HepG2 (cell line): ENCODE measurements around the gene SH3YL1. TPM values are rescaled to one million over a fixed set of nuclear protein-coding genes. Genes with fewer than 3 reads are reported as not detected.

Experiments used
- FOXM1 ChIP-seq: sonication (generic); formaldehyde crosslinking; IDR thresholded peaks from 2 replicates; pipeline ENCODE4 v1.5.0; 2020; ENCODE audit warnings: missing genetic modification reagents
- FOXP1 ChIP-seq, 2 experiments: fragments of 450-650 bp in 1 of 2; IDR thresholded peaks; 2 replicates each; pipeline ENCODE4 v1.6.1; 2017 to 2018; ENCODE audit warnings: antibody characterized with exemption in 1 of 2
- FOXP4 ChIP-seq: sonication (generic); formaldehyde crosslinking; IDR thresholded peaks from 2 replicates; pipeline ENCODE4 v1.4.0; 2020; ENCODE audit warnings: missing genetic modification reagents
- IRX3 ChIP-seq: sonication (generic); formaldehyde crosslinking; IDR thresholded peaks from 2 replicates; pipeline ENCODE4 v1.8.1; 2023; ENCODE audit warnings: mild to moderate bottlenecking, low read depth, missing genetic modification reagents, borderline replicate concordance
- JARID2 ChIP-seq: sonication (generic); formaldehyde crosslinking; IDR thresholded peaks from 2 replicates; pipeline ENCODE4 v1.8.1; 2023; ENCODE audit warnings: missing genetic modification reagents, inconsistent platforms; ENCODE audit not compliant: insufficient replicate concordance
- LCORL ChIP-seq, 2 experiments: fragments of 450-650 bp in 1 of 2; sonication (generic) in 1 of 2; formaldehyde crosslinking in 1 of 2; IDR thresholded peaks; 2 replicates each; pipeline versions ENCODE4 v1.5.0 to v1.6.1; 2017 to 2020; ENCODE audit warnings: antibody characterized with exemption in 1 of 2, missing genetic modification reagents in 1 of 2
- MAFG ChIP-seq: sonication (generic); formaldehyde crosslinking; IDR thresholded peaks from 2 replicates; pipeline ENCODE4 v1.5.1; 2020; ENCODE audit warnings: mild to moderate bottlenecking, missing genetic modification reagents
- MEIS2 ChIP-seq: sonication (generic); formaldehyde crosslinking; IDR thresholded peaks from 2 replicates; pipeline ENCODE4 v1.9.0; 2021; ENCODE audit warnings: mild to moderate bottlenecking, missing genetic modification reagents
- POLR2AphosphoS5 ChIP-seq: IDR thresholded peaks from 2 replicates; pipeline ENCODE4 v1.6.1; 2012; ENCODE audit warnings: low read depth, low read length
- SRSF9 ChIP-seq: fragments of 200-400 bp; formaldehyde crosslinking; IDR thresholded peaks from 2 replicates; pipeline ENCODE4 v1.6.1; 2018; ENCODE audit warnings: borderline replicate concordance, mild to moderate bottlenecking, low read depth, low read length; ENCODE audit not compliant: insufficient read depth, poor library complexity, severe bottlenecking
- ZBTB44 ChIP-seq: sonication (generic); formaldehyde crosslinking; IDR thresholded peaks from 2 replicates; pipeline ENCODE4 v1.4.0; 2020; ENCODE audit warnings: missing genetic modification reagents
- ZNF326 ChIP-seq: sonication (generic); formaldehyde crosslinking; IDR thresholded peaks from 2 replicates; pipeline ENCODE4 v1.4.0; 2020; ENCODE audit warnings: missing genetic modification reagents, borderline replicate concordance
- ZNF552 ChIP-seq: sonication (generic); formaldehyde crosslinking; IDR thresholded peaks from 2 replicates; pipeline ENCODE4 v1.9.0; 2022; ENCODE audit warnings: missing genetic modification reagents, mild to moderate bottlenecking, borderline replicate concordance
- ZNF720 ChIP-seq: sonication (generic); formaldehyde crosslinking; IDR thresholded peaks from 2 replicates; pipeline ENCODE4 v1.4.0; 2020; ENCODE audit warnings: missing genetic modification reagents
- polyA plus RNA-seq, 8 experiments: library from polyadenylated mRNA; depleted of rRNA in 3 of 8; stranded (reverse) in 7 of 8; unstranded in 1 of 8; fragments of >200 nt; fragmentation: Illumina TruSeq in 4 of 8; extraction: Trizol in 4 of 8; gene quantifications; 2 replicates each; pipeline versions ENCODE4 v1.2.1 to v1.2.3, GENCODE V29; 2011 to 2016; ENCODE audit warnings: low read depth in 4 of 8, missing spikeins in 1 of 8, mixed read lengths in 1 of 8; ENCODE audit not compliant: insufficient read depth in 1 of 8
- total RNA-seq, 5 experiments: library from RNA; depleted of rRNA; stranded (reverse); fragments of >200 nt; fragmentation: Illumina TruSeq; extraction: Trizol; gene quantifications; 2 replicates each; pipeline ENCODE4 v1.2.3, GENCODE V29; 2016; ENCODE audit warnings: low read depth in 1 of 5
- TF ChIP-seq, protein P1 (sequence below): sonication (generic); formaldehyde crosslinking; IDR thresholded peaks from 2 replicates; pipeline ENCODE4 v1.5.1; 2020; ENCODE audit warnings: mild to moderate bottlenecking, missing genetic modification reagents, moderate library complexity
- TF ChIP-seq, protein P2 (sequence below), 2 experiments: sonication (generic) in 1 of 2; formaldehyde crosslinking in 1 of 2; IDR thresholded peaks; 2 replicates each; pipeline versions ENCODE4 v1.4.0 to v1.6.1; 2016 to 2020; ENCODE audit warnings: borderline replicate concordance in 1 of 2, low read depth in 1 of 2, mild to moderate bottlenecking in 1 of 2, missing genetic modification reagents in 1 of 2

SH3YL1 gene
- total and polyA plus RNA-seq, 2 of the 13 experiments (the other 11 are each of a cell fraction or from before 2014, with no cell fraction given) = 13.0 to 48.2 TPM

DNA sequence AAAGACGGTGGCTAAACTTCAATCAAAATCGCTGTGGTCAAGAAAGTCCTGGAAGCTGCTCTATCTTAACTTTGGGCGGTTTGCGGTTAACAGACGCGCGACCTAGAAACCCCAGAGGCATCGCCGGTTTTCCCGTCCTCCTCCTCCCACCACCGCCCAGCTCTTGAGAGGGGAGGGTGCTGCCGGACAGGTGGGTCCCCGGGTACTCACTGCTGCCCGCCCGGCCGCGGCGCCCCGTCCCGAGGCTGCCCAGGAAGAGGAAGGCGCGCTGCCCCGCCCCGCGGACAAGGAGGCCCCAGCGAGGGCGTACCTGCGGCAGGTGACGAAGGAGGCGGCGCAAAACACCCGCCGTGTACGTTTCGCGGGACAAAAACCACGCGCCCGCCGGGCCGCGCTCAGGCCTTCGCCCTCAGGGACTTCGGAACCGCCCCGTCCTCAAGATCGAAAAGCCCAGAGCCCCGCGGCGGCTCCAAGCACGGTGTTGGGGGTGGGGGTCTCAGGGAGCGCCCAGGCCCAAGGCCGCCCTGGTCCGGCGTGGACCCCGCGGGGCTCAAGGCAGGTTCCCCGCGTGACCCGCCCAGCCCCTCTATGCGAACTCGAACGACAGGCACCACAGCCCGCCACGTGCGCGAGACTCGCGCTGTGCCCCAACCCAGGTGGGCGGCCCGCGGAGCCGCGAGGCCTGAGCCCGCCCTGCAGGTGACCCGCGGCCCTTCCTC is at the start of gene SH3YL1 (continued):
- TF ChIP-seq JARID2 = no peak
- 0 out of 2 replicates have a peak, but pooled peaks have one; percentile 38 for TF ChIP-seq FOXM1 (CRISPR knock-in tag)
- no peak for TF ChIP-seq POLR2AphosphoS5
- no peak for TF ChIP-seq MAFG (CRISPR knock-in tag)
- no peak for TF ChIP-seq MEIS2 (CRISPR knock-in tag)
- TF ChIP-seq FOXP4 (CRISPR knock-in tag) = no peak
- TF ChIP-seq ZBTB44 = no peak
- TF ChIP-seq ZNF720 (CRISPR knock-in tag) = no peak
- TF ChIP-seq, protein P1, sequence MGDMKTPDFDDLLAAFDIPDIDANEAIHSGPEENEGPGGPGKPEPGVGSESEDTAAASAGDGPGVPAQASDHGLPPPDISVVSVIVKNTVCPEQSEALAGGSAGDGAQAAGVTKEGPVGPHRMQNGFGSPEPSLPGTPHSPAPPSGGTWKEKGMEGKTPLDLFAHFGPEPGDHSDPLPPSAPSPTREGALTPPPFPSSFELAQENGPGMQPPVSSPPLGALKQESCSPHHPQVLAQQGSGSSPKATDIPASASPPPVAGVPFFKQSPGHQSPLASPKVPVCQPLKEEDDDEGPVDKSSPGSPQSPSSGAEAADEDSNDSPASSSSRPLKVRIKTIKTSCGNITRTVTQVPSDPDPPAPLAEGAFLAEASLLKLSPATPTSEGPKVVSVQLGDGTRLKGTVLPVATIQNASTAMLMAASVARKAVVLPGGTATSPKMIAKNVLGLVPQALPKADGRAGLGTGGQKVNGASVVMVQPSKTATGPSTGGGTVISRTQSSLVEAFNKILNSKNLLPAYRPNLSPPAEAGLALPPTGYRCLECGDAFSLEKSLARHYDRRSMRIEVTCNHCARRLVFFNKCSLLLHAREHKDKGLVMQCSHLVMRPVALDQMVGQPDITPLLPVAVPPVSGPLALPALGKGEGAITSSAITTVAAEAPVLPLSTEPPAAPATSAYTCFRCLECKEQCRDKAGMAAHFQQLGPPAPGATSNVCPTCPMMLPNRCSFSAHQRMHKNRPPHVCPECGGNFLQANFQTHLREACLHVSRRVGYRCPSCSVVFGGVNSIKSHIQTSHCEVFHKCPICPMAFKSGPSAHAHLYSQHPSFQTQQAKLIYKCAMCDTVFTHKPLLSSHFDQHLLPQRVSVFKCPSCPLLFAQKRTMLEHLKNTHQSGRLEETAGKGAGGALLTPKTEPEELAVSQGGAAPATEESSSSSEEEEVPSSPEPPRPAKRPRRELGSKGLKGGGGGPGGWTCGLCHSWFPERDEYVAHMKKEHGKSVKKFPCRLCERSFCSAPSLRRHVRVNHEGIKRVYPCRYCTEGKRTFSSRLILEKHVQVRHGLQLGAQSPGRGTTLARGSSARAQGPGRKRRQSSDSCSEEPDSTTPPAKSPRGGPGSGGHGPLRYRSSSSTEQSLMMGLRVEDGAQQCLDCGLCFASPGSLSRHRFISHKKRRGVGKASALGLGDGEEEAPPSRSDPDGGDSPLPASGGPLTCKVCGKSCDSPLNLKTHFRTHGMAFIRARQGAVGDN (CRISPR knock-in tag) = peak; percentile 59; the same call in 1 of the 2 replicates
- no peak for TF ChIP-seq ZNF552
- no peak for TF ChIP-seq ZNF326
- TF ChIP-seq IRX3 (CRISPR knock-in tag) = no peak
- no peak for TF ChIP-seq FOXP1 (IDR thresholded peaks at IDR 0.05)
- no peak for TF ChIP-seq FOXP1 (CRISPR knock-in tag; IDR thresholded peaks at IDR 0.05)
- TF ChIP-seq LCORL (IDR thresholded peaks at IDR 0.05) = no peak
- TF ChIP-seq LCORL (CRISPR knock-in tag; IDR thresholded peaks at IDR 0.05) = no peak
- no peak for TF ChIP-seq SRSF9
- TF ChIP-seq, protein P2, sequence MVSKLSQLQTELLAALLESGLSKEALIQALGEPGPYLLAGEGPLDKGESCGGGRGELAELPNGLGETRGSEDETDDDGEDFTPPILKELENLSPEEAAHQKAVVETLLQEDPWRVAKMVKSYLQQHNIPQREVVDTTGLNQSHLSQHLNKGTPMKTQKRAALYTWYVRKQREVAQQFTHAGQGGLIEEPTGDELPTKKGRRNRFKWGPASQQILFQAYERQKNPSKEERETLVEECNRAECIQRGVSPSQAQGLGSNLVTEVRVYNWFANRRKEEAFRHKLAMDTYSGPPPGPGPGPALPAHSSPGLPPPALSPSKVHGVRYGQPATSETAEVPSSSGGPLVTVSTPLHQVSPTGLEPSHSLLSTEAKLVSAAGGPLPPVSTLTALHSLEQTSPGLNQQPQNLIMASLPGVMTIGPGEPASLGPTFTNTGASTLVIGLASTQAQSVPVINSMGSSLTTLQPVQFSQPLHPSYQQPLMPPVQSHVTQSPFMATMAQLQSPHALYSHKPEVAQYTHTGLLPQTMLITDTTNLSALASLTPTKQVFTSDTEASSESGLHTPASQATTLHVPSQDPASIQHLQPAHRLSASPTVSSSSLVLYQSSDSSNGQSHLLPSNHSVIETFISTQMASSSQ (IDR thresholded peaks at IDR 0.05; ENCODE audit: low read depth) = no peak
- TF ChIP-seq, protein P2 (CRISPR knock-in tag; IDR thresholded peaks at IDR 0.05; ENCODE audit: borderline replicate concordance) = no peak
